ENCODE results near the gene ZFPM1.
A peak's percentile ranks its signal among the peaks of the same experiment; 100 is the strongest.

Gene ZFPM1

DNA sequence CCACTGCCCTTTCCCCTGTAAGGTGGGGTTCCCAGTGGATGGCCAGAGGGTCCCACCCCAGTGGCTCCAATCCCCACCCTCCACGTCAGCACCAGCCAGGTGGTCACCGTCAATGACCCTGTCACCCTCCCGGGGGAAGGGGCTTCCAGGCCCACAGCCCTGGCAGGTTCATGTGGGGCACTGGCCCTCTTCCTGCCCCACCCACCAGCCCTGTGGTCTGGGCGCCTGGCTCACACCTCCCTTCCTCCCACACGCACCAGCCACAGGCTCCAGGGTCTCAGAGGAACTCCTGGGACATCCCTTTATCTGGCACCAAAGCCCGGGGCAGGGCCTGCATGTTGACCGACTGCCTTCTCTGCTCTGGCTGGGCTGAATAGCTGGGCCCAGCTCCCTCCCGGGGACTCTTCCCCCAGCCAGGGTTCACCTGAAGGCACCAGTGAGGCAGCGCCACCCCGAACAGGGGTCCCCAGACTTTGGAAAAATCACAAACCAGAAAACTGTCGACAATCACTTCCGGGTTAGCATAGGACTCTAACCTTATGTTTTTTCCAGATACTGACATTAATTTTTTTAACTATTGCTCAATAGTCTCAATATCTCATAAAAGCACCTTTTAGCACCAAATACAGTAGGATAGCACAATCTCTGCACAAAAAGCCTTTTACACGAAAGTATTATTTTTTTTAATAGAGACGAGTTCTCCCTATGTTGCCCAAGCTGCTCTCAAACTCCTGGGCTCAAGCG is 95.2 kb downstream of the ZFPM1 start:
- DNase-seq = no peak

DNA sequence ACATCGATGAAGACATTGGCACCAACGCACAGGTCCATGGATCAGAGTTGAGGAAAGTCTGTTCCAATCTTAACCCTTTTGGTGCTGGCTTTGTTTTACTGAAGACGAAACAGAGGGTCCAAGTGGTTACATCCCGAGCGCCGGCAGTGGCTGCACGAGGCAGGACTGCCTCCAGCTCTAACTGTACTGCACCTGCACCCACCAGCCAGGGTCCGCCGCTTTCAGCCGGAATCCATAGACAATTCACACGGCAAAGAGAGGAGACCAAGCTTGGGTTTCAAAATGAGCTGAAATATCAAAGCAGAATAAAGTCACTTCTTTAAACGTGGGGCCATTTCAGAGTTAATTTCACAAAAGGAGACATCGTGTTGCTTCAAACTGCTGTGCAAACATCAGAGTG is 95.9 kb downstream of the ZFPM1 start:
- no peak for DNase-seq

GRCh38 chr16:88549671-88550245 is 96.7 kb downstream of the ZFPM1 start:
- DNase-seq = no peak

DNA sequence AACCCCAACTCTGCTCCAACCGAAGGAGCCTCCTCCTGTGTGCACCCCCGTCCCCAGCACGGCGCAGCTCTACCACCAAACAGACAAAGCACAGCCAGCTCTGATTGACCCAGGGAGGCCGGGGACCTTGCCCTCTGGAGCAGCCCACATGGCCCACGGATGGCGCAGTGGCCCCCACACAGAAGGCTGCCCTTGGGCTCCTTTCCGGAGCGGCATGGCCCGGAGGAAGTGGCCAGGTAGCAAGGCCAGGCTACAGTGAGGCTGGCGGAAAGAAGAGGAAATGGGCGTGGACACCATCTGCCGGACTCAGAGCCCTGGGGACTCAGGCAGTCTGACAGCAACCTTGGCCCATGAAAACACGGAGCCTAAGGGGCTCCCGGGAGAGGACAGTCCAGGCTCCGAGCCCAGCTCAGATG is 97.2 kb downstream of the ZFPM1 start:
- no peak for DNase-seq

DNA sequence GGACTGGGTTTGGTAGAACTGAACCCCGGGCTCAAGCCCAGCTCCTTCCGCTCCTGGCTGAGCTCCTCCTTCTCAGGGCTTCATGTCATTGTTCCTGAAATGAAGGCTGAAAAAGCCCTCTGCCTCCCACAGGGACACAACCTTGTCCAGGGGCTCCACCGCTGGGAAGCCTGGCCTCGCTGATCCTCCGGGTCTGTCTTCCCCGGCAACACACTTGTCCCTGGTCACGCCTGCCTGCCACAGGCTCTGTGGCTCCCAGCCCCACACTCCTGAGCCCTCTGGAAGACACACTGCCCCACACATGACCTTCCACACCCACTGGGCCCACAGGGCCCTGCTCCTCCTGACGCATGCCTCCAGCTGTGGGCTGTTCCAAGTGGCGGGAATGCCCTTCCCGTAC is 99.1 kb downstream of the ZFPM1 start:
- no peak for DNase-seq

GRCh38 chr16:88552815-88553214 is 99.7 kb downstream of the ZFPM1 start:
- DNase-seq = no peak

DNA sequence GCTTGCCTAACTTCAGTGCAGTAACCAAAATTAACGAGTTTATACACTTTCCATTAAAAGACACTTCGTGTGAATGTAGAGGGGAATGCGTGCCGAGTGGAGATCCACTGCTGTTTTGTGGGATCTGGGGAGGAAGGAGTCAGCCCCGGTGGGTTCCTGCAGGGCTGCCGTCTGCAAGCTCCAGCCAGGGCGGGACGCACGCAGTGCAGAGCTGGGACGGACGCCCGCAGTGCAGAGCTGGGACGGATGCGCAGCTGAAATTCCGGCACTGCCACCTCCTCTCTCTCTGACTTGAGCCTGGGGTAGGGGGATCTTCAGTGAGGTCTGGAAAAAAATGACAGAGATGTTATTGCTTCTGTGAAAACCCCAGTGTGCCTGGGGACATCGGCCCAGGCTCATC is 100.7 kb downstream of the ZFPM1 start:
- no peak for DNase-seq

DNA sequence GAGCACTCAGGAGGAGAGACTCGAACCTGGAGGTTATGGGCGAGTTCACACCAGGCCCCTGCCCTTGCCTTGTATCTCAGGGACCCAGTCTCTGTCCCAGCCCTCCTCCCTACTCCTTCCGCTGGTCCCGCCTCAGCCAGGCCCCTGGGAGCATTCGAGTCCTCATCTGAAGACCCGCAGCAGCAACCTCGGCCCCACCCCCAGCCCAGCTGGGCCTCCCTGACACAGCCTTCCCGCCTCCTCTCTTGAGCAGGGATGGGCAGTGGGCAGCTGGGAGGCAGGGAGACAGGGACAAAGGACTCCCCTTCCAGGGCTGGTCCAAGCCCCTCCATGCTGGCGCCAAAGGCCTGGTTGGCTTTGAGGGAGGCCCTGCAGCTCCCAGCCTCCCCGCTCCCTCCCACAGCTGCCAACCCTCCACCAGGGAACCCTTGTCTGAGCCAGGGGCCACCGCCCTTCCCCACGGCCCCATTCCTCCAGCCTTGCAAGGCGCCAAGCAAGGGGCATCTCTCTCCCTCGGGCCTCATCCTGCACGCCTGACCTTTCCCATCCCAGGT is 101.7 kb downstream of the ZFPM1 start:
- no peak for DNase-seq

GRCh38 chr16:88556294-88556988 is 103.4 kb downstream of the ZFPM1 start:
- no peak for DNase-seq

GRCh38 chr16:88558457-88559442 is 105.7 kb downstream of the ZFPM1 start:
- DNase-seq = peak; percentile 43

- DNase-seq = no peak
Measured at GRCh38 chr16:88560714-88561484, 107.8 kb downstream of the ZFPM1 start.

- peak; percentile 48 for DNase-seq
Measured at GRCh38 chr16:88561485-88562359, 108.6 kb downstream of the ZFPM1 start.

DNA sequence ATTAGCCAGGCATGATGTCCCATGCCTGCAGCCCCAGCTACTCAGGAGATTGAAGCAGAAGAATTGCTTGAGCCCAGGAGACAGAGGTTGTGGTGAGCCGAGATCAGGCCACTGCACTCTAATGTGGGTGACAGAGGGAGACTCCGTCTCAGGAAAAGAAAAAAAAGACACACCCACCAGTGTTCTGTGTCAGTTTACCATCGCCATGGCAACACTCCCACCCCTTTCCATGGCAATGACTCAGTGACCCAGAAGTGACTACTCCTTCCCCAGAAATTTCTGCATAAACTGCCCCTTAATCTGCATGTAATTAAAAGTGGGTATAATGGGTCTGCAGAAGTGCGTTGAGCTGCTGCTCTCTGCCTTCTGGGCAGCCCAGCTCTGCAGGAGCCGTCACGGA is 113.1 kb downstream of the ZFPM1 start:
- DNase-seq = peak; percentile 26

DNA sequence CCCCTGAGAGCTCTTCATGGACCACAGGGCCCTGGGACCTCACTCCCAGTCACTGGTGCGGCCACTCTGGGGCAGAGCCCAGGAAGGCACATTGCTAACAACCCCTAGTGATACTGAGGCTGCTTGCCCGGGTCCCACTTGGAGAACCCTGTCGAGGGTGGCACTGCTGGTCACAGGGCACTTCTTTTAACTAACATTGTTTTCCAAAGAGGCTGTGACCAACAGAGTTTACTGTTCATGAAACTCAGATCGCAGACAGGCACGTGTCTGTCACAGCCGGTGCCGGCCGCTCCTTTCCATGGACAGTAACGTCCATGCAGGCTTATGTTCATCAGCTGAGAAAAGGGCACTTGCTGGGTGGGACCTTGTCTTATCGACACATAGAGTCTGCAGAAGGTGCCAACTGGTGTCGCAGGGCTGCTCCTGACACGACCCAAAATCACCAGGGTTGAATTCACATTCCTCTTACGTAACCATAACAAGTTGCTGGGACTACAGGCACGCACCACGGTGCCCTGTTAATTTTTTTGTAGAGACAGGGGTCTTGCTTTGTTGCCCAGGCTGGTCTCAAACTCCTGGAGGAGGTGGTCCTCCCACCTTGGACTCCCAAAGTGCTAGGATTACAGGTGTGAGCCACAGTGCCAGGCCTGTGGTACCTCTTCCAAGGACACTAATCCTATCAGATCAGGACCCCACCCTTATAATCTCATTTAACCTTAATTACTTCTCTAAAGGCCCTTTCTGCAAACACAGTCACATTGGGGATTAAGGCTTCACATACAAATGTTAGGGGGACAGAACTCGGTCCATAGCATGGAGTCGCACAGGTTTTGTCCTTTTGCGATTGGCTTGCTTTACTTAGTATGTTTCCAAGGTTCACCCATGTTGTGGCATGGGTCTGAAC is 115.9 kb downstream of the ZFPM1 start:
- no peak for DNase-seq

DNA sequence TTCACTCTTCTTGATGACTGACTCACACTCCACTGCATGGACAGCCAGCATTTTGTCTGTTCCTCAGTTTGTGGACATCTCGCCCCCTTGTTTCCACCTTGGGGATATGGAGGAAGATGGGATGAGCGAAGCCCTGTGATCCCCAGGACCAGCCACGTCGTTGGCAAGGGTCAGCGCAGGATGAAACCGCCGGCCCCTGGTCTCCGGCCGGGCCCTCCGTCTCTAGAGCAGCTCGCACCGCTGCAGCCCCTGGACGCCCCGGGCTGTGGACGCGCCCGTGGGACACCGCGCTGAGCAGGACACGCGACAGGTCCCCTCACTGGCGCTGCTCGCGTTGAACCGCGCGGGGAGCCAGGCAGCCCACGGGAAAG is 116.5 kb downstream of the ZFPM1 start:
- peak; percentile 1 for DNase-seq

DNA sequence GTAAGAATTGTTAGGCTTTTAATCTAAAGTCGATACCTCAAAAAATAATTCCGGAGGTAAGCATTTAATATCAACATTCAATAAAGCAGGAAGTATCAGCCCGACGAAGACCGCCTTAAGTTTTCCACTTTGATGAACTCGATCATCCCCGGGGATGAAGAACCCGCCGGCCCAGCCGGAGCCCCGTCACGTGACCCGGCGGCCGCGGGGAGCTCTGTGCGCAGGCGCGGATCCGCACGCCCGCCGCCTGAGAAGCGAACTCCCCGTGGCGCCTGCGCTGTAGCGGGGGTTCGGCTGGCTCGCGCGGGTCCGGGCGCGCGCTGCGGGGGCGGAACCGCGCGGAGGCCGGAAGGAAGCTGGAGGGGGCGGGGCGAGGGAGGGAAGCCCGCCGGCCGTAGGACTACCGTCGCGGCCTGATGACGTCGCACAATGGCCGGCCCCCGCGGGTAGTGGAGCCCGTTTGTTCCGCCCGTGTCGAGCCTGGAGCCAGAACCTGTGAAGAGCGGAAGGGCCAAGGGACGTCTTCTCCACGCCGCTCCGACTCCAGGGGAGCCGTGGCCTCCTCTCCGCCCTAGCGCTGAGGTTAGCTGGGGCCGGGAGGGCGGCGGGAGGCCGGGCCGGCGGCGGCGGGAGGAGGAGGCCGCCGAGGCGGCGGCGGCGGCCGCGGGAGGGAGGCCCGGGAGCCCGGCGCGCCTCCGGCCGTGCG is 117.1 kb downstream of the ZFPM1 start, which contains the start of gene ZC3H18:
TSS of gene ZC3H18 (plus strand) at position 419 of the 706 bp plus-strand sequence. CDS start 6,721 bp downstream, outside the sequence.
- peak; percentile 92 for DNase-seq

DNA sequence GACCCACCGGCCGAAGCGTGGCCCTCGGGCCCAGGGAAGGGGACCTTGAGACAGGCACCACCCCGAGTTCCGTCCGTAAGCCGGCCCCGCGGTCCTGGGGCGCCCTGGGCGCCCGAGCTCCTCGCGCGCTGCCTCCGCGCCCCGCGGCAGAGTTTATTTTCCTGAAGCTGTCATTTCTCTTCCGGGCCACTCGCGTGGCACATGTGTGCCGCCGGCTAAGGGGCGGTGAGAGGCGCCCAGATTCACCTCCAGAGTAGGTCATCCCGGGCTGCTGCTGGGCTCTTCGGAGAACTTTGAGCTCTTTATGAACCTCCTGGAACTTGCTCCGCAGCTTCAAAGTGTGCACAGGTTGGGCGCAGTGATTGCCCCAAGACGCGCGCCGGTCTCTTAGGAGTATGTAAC is 117.6 kb downstream of the ZFPM1 start:
- peak; percentile 12 for DNase-seq

DNA sequence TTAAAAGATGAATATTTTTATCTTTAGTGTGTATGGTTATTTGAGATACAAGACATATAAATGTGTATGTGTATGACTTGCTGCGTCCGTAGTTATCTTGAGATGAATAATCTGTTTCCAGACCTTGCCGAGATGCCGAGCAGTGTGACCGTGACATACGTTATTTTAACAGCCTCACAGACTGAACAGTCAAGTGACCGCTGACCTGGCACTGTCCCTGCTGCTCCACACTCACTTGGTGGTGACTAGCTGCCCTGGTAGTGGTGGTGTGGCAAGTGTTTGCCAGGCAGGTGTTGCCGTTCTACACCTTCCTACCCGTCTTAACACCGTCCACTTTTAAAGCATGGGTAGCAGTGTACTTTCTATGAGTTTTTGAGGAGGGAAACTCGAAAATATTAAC is 122.2 kb downstream of the ZFPM1 start:
- DNase-seq = no peak

- DNase-seq = no peak
Measured at GRCh38 chr16:88576307-88576706, 123.2 kb downstream of the ZFPM1 start.
